GM21786 (cell line): ENCODE results near the gene CKLF.

Experiments used
- ATAC-seq: cut with Tn5 transposase; IDR thresholded peaks from one replicate; pipeline ENCODE4 v1.9.1; 2021; ENCODE audit not compliant: unreplicated experiment

Gene CKLF

DNA sequence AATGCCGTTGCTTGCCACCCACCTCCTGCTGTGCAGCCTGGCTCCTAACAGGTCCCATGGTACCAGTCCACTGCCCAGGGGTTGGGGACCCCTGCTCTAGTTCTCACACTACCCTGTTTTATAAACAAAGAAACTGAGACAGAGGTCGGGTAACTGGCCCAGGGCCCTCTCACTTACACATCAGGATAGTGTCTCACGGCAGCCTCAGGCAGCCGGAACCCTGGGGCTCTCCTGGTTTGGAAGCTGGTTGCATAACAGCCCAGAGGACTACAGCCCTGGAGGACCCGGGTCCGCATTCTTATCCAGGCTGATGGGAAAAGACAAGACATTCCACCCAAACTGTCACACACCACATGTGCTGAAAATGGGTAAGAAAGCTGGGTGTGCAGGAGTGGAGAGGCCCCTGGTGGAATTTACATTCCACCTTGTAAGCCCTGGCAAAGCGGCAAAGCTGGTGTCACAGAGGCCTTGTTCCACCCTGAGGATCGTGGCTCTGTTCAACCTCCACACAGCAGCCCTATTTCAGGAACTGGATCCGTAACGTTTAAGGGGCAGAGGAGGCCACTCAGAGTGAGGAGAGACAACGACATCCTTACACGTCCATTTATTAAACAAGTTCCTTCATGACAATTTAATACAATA, 61.9 kb downstream of the CKLF start:
- no peak for ATAC-seq
